ENCODE results near the gene TTC34.

The TTC34 gene

DNA sequence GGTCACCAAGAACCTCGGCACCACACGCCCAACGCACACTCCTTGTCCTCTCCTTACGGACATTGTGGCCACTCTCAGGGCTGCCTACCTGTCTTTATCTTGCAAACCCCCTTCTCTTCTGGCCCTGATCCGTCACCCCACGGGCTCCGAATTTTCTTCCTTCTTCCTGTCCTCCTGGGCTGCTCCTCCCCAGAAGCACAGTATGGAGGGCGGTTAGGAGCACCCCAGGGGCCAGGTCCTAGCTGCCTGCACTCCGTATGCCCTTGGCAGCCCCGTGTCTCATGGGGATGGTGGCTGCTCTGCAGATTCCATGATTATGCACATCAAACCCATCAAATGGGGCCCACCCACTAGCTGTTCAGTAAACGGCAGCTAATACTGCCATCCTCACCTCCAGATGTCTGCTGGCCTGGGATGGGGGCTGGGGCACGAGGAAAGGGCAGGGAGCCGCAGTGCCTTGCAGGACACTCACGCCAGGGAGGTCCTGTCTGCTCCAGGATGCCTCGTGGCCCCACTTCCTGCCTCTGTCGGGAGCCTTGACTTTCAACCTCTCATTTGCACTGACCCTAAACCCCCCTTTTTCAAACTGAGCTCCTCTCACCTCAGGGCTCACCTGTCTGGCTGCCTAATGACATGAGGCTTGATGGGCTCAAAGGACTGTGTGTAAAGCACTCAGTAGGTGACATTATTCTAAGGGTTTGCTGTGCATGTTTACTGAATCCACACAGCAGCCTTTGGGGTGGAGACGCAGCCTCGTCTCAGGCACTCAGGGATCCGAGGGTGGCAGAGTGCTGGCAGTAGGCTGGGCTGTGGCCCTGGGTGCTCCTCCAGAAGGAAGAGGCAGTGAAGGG, 4.4 kb downstream of the TTC34 start:
- ChIA-PET CTCF (no interaction called here), POLR2A (no interaction called here)
- no peak for DNase-seq (ENCODE audit: extremely low spot score)
- TF ChIP-seq HDGF (IDR thresholded peaks at IDR 0.05; ENCODE audit: borderline replicate concordance) (no peak), LEF1 (IDR thresholded peaks at IDR 0.05; ENCODE audit: borderline replicate concordance) (no peak), FOXA1 (IDR thresholded peaks at IDR 0.05) (no peak), NFRKB (IDR thresholded peaks at IDR 0.05) (no peak)

DNA sequence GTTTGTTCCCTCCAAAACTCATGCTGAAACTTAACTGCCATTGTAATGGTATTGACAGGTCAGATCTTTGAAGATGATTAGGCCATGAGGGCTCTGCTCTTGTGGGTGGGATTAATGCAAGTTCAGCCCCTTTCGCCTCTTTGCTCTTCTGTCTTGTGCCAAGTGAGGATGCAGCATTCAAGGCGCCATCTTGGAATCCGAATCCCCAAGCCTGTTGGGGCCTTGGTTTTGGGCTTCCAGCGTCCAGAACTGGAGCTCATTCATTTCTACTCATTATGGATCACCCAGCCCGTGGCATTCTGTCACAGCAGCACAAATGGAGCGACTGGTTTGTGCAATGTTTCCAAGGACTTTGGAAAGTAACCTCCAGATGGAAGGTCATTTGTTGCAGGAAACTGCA, 5.6 kb downstream of the TTC34 start:
- POLR2A ChIA-PET, result no interaction called here
- TF ChIP-seq FOXA1 (IDR thresholded peaks at IDR 0.05), result no peak
- no peak for TF ChIP-seq ELF4 (IDR thresholded peaks at IDR 0.05)
- no peak for TF ChIP-seq TARDBP (IDR thresholded peaks at IDR 0.05)
- no peak for TF ChIP-seq NFRKB (IDR thresholded peaks at IDR 0.05)
- no peak for TF ChIP-seq CTBP1 (IDR thresholded peaks at IDR 0.05; ENCODE audit: borderline replicate concordance)
- TF ChIP-seq SP1 (IDR thresholded peaks at IDR 0.05), result no peak
- TF ChIP-seq FOXM1 (IDR thresholded peaks at IDR 0.05; ENCODE audit: borderline replicate concordance), result no peak
- TF ChIP-seq L3MBTL2 (conservative IDR thresholded peaks at IDR 0.05), result no peak
- TF ChIP-seq LEF1 (IDR thresholded peaks at IDR 0.05; ENCODE audit: borderline replicate concordance), result no peak
- no peak for TF ChIP-seq ZNF384 (IDR thresholded peaks at IDR 0.05)
- TF ChIP-seq, protein P1, sequence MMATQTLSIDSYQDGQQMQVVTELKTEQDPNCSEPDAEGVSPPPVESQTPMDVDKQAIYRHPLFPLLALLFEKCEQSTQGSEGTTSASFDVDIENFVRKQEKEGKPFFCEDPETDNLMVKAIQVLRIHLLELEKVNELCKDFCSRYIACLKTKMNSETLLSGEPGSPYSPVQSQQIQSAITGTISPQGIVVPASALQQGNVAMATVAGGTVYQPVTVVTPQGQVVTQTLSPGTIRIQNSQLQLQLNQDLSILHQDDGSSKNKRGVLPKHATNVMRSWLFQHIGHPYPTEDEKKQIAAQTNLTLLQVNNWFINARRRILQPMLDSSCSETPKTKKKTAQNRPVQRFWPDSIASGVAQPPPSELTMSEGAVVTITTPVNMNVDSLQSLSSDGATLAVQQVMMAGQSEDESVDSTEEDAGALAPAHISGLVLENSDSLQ (IDR thresholded peaks at IDR 0.05), result no peak
- no peak for TF ChIP-seq HDGF (IDR thresholded peaks at IDR 0.05; ENCODE audit: borderline replicate concordance)
- no peak for TF ChIP-seq ARNT (IDR thresholded peaks at IDR 0.05)
- CTCF ChIA-PET, result no interaction called here

DNA sequence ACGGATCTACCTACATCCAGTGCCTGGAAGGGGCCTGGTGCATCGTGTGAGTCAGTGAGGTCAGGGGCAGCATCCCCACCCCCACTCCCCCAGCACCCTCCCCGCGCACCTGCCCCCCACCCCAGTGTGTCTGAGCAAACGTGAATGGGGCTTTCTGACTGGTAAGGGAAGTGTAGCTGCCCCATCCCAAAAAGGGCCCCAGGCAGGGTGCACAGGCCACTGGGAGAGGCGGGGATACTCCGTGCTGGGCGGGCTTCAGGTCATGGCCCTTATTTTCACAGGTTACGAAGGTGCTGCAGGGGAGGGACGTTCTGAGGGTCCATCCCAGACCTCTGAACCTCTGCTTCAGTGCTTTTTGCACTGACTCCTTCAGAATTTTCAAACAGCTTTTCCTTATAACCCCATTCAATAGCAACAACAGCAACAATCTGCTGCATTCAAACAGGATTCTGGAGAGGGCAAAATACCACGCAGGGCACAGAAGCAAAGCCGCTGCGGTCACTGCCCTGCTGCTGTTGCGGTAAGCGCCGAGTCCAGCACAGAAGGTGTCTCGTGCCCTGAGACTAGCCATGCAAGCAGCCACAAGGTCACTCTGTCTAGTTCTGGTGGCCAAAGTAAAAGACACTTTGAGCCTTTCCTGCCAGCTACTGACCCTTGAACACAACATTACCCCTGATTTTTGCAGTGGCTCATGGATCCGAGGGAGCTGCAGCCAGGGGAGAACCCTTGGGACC, 10.3 kb downstream of the TTC34 start:
- CTCF ChIA-PET, result no interaction called here
- no peak for DNase-seq (ENCODE audit: extremely low spot score)
- TF ChIP-seq SP1 (IDR thresholded peaks at IDR 0.05) (no peak), FOXA1 (IDR thresholded peaks at IDR 0.05) (no peak), LEF1 (IDR thresholded peaks at IDR 0.05; ENCODE audit: borderline replicate concordance) (no peak), ZNF384 (IDR thresholded peaks at IDR 0.05) (no peak), HDGF (IDR thresholded peaks at IDR 0.05; ENCODE audit: borderline replicate concordance) (no peak), ELF4 (IDR thresholded peaks at IDR 0.05) (no peak), L3MBTL2 (conservative IDR thresholded peaks at IDR 0.05) (no peak), FOXM1 (IDR thresholded peaks at IDR 0.05; ENCODE audit: borderline replicate concordance) (no peak), BHLHE40 (IDR thresholded peaks at IDR 0.05; ENCODE audit: borderline replicate concordance) (no peak)
- POLR2A ChIA-PET, result no interaction called here

More for the DNA sequence above, 5.6 kb downstream of the TTC34 start:
- DNase-seq (ENCODE audit: extremely low spot score), result no peak

DNA sequence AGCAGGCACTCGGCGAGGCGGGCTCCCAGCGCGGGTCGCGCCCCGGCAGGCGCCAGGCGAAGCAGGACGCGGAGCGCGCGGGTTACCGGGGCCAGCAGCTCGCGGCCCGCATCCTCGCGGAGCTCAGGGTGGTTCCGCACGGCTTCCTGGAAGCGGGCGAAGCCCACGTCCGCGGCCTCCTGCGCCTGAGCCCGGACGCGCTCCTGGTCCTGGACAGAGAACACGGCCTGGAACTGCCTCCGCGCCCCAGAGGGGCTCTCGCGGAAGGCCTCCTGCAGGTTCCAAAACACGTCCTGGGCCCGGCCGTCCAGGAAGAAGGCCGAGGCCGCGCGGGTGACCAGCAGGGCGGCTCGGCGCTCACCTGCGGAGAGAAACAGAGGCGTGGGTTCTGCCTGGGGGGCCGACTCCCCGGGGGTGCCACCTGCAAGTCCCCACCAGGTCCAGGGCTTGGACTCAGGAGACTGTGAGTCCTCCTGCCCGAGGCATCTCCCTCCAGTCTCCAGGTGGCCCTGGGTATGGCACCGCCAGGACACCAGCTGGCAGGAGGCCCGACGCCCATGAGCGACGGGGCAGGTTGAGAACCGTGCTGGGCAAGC, 11.4 kb downstream of the TTC34 start:
- no peak for DNase-seq (ENCODE audit: extremely low spot score)
- TF ChIP-seq LEF1 (IDR thresholded peaks at IDR 0.05; ENCODE audit: borderline replicate concordance) (no peak), ARNT (IDR thresholded peaks at IDR 0.05) (no peak), FOXA1 (IDR thresholded peaks at IDR 0.05) (no peak), L3MBTL2 (conservative IDR thresholded peaks at IDR 0.05) (no peak), NFRKB (IDR thresholded peaks at IDR 0.05) (no peak)
- POLR2A ChIA-PET, result no interaction called here
- CTCF ChIA-PET, result no interaction called here

DNA sequence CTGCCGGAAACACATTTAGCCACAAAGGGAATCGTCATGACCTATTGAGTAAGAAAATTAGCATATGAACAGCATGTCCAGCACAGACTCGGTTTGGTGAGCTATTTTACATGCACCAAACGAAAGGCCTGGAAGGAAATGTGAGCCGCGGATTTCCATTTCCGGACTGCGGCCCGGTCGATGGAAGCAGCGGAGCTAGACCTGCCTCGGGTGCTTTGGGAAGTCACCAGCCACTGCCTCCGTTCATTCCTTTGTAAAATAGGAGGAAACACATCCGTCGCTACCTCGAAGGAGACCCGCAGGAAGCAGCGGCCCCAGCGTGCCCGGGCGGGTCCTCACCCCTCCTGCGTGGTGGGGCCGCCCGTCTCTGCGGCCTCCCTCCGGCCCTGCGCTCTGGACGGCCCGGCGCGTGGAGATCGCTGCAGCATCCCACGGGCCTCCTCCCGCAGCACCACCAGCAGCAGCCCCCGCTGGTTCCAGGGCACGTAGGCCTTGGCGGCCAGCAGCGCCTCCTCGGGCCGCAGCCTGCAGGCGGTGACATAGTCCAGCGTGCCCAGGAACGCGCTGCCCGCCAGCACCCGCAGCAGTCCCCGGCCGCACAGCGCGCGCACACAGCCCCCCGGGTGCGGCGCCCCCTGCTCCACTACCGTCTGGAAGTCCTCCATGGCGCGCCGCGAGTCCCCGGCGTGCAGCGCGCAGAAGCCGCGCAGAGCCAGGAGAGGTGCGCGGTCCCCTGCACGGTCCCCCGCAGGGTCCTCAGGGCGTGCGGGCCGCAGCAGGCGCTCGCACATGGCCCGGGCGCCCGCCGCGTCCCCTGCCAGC, 12.1 kb downstream of the TTC34 start:
- no peak for TF ChIP-seq ZNF384 (IDR thresholded peaks at IDR 0.05)
- TF ChIP-seq ARNT (IDR thresholded peaks at IDR 0.05), result no peak
- TF ChIP-seq FOXA1 (IDR thresholded peaks at IDR 0.05), result no peak
- no peak for TF ChIP-seq HDGF (IDR thresholded peaks at IDR 0.05; ENCODE audit: borderline replicate concordance)
- TF ChIP-seq, protein P1 (IDR thresholded peaks at IDR 0.05), result no peak
- no peak for TF ChIP-seq CTBP1 (IDR thresholded peaks at IDR 0.05; ENCODE audit: borderline replicate concordance)
- no peak for TF ChIP-seq SP1 (IDR thresholded peaks at IDR 0.05)
- no peak for TF ChIP-seq SUZ12 (IDR thresholded peaks at IDR 0.05)
- no peak for TF ChIP-seq TARDBP (IDR thresholded peaks at IDR 0.05)
- no peak for TF ChIP-seq NFRKB (IDR thresholded peaks at IDR 0.05)
- no peak for TF ChIP-seq BHLHE40 (IDR thresholded peaks at IDR 0.05; ENCODE audit: borderline replicate concordance)
- TF ChIP-seq FOXM1 (IDR thresholded peaks at IDR 0.05; ENCODE audit: borderline replicate concordance), result no peak
- TF ChIP-seq ELF4 (IDR thresholded peaks at IDR 0.05), result no peak
- TF ChIP-seq FOXK2 (IDR thresholded peaks at IDR 0.05), result no peak
- TF ChIP-seq LEF1 (IDR thresholded peaks at IDR 0.05; ENCODE audit: borderline replicate concordance), result no peak
- TF ChIP-seq L3MBTL2 (conservative IDR thresholded peaks at IDR 0.05), result no peak
- ChIA-PET CTCF (no interaction called here), POLR2A (no interaction called here)
- no peak for DNase-seq (ENCODE audit: extremely low spot score)

Data from HEK293T (cell line).